NCI-H69 (cell line): ENCODE results near the gene RNF167.
A peak's percentile ranks its signal among the peaks of the same experiment; 100 is the strongest.

Experiments
- DNase-seq: peaks from one replicate; lab custom pipeline; 2025; lab: John Stamatoyannopoulos, UW

Gene RNF167

GRCh38 chr17:4953451-4953961 lies 13.4 kb downstream of the RNF167 start:
- DNase-seq, result no peak

GRCh38 chr17:4955091-4955490 lies 15.0 kb downstream of the RNF167 start:
- no peak for DNase-seq

GRCh38 chr17:4956493-4957061 lies 16.5 kb downstream of the RNF167 start:
- DNase-seq, result no peak

GRCh38 chr17:4958102-4958501 lies 18.0 kb downstream of the RNF167 start:
- DNase-seq, result no peak

GRCh38 chr17:4959261-4959965 lies 19.3 kb downstream of the RNF167 start:
- DNase-seq, result no peak

GRCh38 chr17:4960279-4960922 lies 20.3 kb downstream of the RNF167 start:
- DNase-seq, result no peak

- DNase-seq, result no peak
These were observed 25.4 kb downstream of the RNF167 start for GRCh38 chr17:4965311-4965986.

GRCh38 chr17:4966844-4967538 lies 26.9 kb downstream of the RNF167 start:
- peak; percentile 97 for DNase-seq

GRCh38 chr17:4967539-4968485 lies 27.7 kb downstream of the RNF167 start, which contains the start of gene SPAG7:
TSS of gene SPAG7 (minus strand) at chr17:4967817. CDS start at chr17:4967804, 13 bp downstream.
- DNase-seq, result peak; percentile 93

GRCh38 chr17:4968486-4969046 lies 28.5 kb downstream of the RNF167 start:
- peak; percentile 14 for DNase-seq

GRCh38 chr17:4969047-4969550 lies 29.0 kb downstream of the RNF167 start:
- DNase-seq, result no peak

- DNase-seq, result no peak
These were observed 29.6 kb downstream of the RNF167 start for GRCh38 chr17:4969551-4970173.

- no peak for DNase-seq
These were observed 30.2 kb downstream of the RNF167 start for GRCh38 chr17:4970273-4970672.

GRCh38 chr17:4971826-4972225 lies 31.8 kb downstream of the RNF167 start:
- DNase-seq, result no peak

- DNase-seq, result no peak
These were observed 32.3 kb downstream of the RNF167 start for GRCh38 chr17:4972322-4972721.

GRCh38 chr17:4972752-4973151 lies 32.7 kb downstream of the RNF167 start:
- DNase-seq, result no peak

- no peak for DNase-seq
These were observed 33.4 kb downstream of the RNF167 start for GRCh38 chr17:4973256-4974114.

GRCh38 chr17:4974115-4974670 lies 34.1 kb downstream of the RNF167 start:
- no peak for DNase-seq
